Measurements from ENCODE around the gene RNU6-8. TPM values are rescaled to one million over a fixed set of nuclear protein-coding genes. Genes with fewer than 3 reads are reported as not detected.

Gene RNU6-8
- not detected in 2 replicates for total RNA-seq

GRCh38 chr14:32202998-32203882 lies at the start of gene RNU6-8:
RNU6-8 (minus strand) TSS chr14:32203269.

GRCh38 chr14:32201816-32202490 lies 1.1 kb downstream of the RNU6-8 start, which contains the start of gene RNU6-7:
RNU6-7 (plus strand) TSS chr14:32202045.

Other genes with a start within 250 kb of the RNU6-8 start
- 34.9 and 43.2 TPM in 2 replicates for gene ARHGAP5, start 126.0 kb downstream of the RNU6-8 start, total RNA-seq
- gene RNU6-7, start 1.2 kb downstream of the RNU6-8 start, total RNA-seq, result not detected in 2 replicates
- under 0.01 and 0.95 TPM in 2 replicates for gene AKAP6, start 126.0 kb upstream of the RNU6-8 start, total RNA-seq

Measured in bronchial smooth muscle cell (primary cell).